Kidney capillary endothelial cell (primary cell): ENCODE data around the gene COCH.
A peak's percentile ranks its signal among the peaks of the same experiment; 100 is the strongest.

ENCODE experiments used
- DNase-seq: peaks from one replicate; pipeline ENCODE4 v3.0.0-alpha.2; 2018; ENCODE audit warnings: low spot score

Gene COCH

GRCh38 chr14:30874120-30874998 lies at the start of gene COCH:
TSS of gene COCH (plus strand) at chr14:30874559. CDS start at chr14:30874939, 380 bp downstream.
- DNase-seq: peak; percentile 10

GRCh38 chr14:30826070-30826469 lies 48.3 kb upstream of the COCH start:
- DNase-seq: no peak

- no peak for DNase-seq
These were observed 44.5 kb upstream of the COCH start for GRCh38 chr14:30829853-30830252.

- no peak for DNase-seq
These were observed 40.0 kb upstream of the COCH start for GRCh38 chr14:30834353-30834752.

GRCh38 chr14:30838351-30838750 lies 36.0 kb upstream of the COCH start:
- DNase-seq: no peak

- DNase-seq: no peak
These were observed 34.1 kb upstream of the COCH start for GRCh38 chr14:30840086-30840779.

- no peak for DNase-seq
These were observed 31.9 kb upstream of the COCH start for GRCh38 chr14:30842431-30842830.

GRCh38 chr14:30848449-30849240 lies 25.7 kb upstream of the COCH start:
- no peak for DNase-seq

GRCh38 chr14:30849354-30849753 lies 25.0 kb upstream of the COCH start:
- DNase-seq: no peak

- no peak for DNase-seq
These were observed 24.4 kb upstream of the COCH start for GRCh38 chr14:30849983-30850382.

- DNase-seq: no peak
These were observed 20.4 kb upstream of the COCH start for GRCh38 chr14:30853946-30854345.

- no peak for DNase-seq
These were observed 19.9 kb upstream of the COCH start for GRCh38 chr14:30854492-30854891.

GRCh38 chr14:30855345-30856037 lies 18.9 kb upstream of the COCH start:
- DNase-seq: no peak

GRCh38 chr14:30861200-30861599 lies 13.2 kb upstream of the COCH start:
- DNase-seq: no peak

GRCh38 chr14:30864934-30865333 lies 9.4 kb upstream of the COCH start:
- DNase-seq: no peak

- no peak for DNase-seq
These were observed 5.6 kb upstream of the COCH start for GRCh38 chr14:30868736-30869135.

- peak; percentile 6 for DNase-seq
These were observed 4.7 kb upstream of the COCH start for GRCh38 chr14:30869551-30870155.

- no peak for DNase-seq
These were observed 1.8 kb upstream of the COCH start for GRCh38 chr14:30872602-30873001.

GRCh38 chr14:30873308-30874119 lies 845 bp upstream of the COCH start:
- no peak for DNase-seq

GRCh38 chr14:30874999-30875787 lies 834 bp downstream of the COCH start:
- no peak for DNase-seq
